NCI-H2107 treated with DMSO at 0.1 percent for 48 hours (cell line): Measurements from ENCODE around the gene RCL1.
"Not testable (repeated sequence)": the region's sequence is repeated elsewhere in the genome, so short reads cannot be mapped to it uniquely, and the experiment has no call there.

Experiments used
- DNase-seq: peaks from one replicate; lab custom pipeline; 2025; ENCODE audit not compliant: unreplicated experiment; lab: John Stamatoyannopoulos, UW

Gene RCL1

GRCh38 chr9:4783191-4783590 lies 9.6 kb upstream of the RCL1 start:
- not testable (repeated sequence) for DNase-seq

DNA sequence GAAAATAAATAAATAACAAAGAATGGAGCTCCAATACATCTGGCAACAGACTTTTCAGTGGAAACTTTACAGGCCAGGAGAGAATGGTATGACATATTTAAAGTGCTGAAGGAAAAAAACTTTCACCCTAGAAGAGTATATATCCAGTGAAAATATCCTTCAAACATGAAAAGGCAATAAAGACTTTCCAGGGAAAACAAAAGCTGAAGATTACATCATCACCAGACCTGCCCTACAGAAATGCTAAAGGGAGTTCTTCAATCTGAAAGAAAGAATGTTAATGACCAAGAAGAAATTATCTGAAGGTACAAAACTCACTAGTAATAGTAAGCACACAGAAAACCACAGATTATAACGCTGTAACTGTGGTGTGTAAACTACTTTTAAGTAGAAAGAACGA lies 8.3 kb upstream of the RCL1 start:
- no peak for DNase-seq

- no peak for DNase-seq
These were observed 6.1 kb upstream of the RCL1 start for GRCh38 chr9:4786599-4786998.

- no peak for DNase-seq
These were observed 4.9 kb upstream of the RCL1 start for GRCh38 chr9:4787876-4788275.

DNA sequence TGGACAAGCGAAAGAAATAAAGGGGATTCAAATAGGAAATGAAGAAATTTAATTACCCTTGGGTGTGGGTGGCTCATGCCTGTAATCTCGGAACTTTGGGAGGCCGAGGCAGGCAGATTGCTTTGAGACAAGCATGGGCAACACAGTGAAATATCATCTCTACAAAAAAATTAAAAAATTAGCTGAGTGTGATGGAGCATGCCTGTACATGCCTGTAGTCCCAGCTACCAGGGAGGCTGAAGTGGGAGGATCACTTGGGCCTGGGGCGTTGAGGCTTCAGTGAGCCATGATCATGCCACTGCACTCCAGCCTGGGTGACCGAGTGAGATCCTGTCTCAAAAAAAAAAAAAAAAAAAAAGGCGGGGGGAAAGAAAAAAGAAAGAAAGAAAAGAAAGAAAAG lies 4.0 kb upstream of the RCL1 start:
- no peak for DNase-seq

DNA sequence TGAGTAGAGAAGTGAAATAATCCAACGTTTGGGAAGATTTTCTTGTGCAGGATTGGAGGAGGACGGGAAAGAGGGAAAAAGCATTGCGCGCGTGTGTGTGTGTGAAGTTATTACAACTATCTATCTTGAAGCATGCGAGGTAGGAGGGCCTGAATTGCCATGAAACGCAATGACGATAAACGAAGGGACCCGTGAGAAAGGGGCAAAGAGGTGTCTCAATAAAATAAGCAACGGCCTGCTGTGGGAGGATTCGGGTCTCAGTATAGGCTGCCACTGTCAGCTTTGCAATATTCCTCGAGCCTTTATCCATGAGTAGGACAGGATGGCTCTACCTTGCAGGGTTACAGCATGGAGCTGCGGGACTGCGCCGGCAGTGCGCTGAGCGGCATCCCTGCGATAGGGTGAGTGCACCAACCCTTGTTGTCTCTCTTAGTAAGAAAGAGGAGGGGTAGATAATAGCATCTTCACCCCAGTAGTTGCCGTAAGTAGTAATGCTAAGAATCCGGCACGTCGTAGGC lies 631 bp upstream of the RCL1 start:
- no peak for DNase-seq

DNA sequence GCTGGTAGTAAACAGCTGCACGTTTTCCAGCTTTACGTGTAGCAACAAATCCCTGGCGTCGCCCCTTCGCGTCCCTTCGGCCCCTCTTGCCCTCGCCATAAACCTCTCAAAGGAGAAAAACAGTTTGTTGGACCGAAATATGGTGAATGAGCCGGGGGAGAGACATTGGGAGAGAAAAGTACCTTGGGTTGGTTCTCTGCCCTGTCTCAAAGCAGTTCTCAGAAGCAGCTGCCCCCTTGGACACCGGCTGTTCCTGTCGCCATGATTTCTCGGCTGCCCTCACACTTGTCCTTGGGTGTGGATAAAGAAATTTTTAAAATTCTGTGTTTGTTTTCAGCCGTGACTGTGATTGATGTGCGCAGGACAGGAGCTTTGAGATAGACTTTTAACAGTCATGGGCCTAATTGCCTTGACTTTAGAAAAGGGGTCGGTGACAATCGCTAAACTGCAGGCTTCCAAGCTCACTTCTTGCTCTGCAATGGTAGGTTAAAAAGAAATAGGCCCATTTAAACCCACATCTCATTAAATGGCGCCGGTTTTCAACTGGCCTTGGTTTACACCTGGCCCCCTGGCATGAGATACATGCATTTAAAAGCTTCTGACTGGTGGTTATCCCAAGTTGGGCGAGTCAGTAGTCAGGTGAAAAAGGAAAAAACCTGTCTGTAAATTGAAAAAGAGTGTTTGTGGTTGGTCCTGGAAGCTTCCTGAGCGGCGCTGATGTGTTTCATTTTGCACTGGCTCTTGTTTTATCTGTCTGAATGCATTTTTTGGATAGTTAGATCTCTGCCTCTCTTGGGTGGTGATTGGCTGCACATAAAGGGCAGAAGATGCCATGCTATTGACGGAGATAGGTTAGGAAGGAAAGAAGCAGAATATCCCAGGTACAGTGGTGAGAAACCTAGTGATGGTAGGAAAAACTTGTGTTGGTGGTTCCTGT lies 983 bp downstream of the RCL1 start:
- no peak for DNase-seq

DNA sequence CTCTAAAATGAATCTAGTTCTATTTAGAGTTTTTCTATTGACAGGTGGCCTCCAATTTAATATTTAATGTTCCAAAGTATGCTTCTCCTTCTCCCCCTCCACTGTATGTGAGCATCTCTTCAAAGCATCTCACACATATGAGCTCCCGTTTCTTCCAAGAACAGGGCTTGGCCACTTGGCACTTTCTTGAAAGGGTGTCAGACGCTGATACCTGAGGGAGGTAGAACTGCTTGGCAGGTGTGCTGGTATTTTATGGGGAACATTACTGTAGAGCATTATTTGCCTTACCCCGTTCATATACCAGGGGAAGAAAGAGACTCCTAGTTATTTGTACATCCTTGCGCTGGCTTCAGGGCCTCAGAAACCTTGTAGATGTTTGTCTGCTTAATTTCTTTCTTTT lies 1.9 kb downstream of the RCL1 start:
- no peak for DNase-seq

GRCh38 chr9:4795108-4795507 lies 2.4 kb downstream of the RCL1 start:
- not testable (repeated sequence) for DNase-seq

DNA sequence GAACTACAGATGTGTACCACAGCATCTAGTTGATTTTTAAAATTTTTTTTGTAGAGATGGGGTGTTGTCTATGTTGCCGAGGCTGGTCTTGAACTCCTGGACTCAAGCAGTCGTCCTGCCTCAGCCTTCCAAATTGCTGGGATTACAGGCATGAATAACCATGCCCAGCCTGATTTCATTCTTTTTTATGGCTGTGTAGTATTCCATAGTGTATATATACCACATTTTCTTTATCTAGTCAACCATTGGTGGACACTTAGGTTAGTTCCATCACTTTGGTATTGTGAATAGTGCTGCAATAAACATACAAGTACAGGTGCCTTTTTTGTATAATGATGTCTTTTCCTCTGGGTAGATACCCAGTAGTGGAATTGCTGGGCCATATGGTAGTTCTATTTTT lies 3.8 kb downstream of the RCL1 start:
- DNase-seq, result no peak

DNA sequence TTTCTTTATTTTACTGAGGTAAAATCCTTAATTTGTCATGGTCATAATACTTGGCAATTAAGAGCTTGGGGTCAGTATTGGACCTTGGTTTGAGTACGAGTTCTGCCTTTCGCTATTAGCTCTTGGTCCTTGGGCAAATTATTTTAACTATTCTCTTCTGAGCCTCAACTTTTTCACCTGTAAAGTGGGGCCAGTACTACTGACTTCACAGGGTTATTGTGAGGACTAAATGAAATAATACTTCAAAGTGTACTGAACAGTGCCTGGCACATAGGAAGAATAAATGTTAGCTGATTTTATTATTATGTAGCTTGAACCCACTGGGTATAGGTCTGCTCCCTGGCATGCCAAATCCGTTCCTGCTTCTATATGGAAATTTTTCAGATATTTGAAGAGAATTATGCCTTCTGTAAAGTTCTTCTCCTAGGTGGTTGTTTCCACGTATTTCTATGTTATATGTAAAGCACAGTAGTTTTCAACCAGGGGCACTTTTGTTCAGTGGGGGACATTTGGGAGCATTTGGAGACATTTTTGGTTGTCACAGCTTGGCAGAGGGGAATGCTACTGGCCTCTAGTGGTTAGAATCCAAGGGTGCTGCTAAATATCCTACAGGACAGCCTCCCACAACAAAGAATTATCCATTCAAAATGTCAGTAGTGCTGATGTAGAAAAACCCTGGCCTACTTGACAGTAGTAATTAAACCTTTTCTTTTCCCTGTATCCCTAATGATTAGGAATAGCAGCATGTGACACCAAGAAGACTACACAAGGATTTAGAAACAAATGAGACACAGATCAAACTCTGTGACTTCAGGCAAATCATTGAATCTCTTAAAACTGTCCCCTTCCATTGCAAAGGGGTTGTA lies 4.5 kb downstream of the RCL1 start:
- DNase-seq, result peak; percentile 21

DNA sequence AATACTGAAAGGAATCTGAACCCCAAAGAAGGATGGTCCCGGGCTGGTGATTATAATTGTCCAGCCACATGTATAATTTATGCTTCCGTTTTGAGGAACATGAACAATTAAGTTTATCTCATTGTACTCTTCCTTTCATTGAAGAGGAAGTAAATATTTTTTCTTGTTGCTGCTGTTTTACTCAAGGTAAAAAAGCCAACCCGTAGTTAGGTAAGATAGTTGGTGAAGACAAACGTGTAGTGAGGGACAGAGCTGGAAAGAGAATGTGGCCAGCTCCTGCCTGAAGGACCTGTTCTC lies 5.1 kb downstream of the RCL1 start:
- DNase-seq, result no peak

DNA sequence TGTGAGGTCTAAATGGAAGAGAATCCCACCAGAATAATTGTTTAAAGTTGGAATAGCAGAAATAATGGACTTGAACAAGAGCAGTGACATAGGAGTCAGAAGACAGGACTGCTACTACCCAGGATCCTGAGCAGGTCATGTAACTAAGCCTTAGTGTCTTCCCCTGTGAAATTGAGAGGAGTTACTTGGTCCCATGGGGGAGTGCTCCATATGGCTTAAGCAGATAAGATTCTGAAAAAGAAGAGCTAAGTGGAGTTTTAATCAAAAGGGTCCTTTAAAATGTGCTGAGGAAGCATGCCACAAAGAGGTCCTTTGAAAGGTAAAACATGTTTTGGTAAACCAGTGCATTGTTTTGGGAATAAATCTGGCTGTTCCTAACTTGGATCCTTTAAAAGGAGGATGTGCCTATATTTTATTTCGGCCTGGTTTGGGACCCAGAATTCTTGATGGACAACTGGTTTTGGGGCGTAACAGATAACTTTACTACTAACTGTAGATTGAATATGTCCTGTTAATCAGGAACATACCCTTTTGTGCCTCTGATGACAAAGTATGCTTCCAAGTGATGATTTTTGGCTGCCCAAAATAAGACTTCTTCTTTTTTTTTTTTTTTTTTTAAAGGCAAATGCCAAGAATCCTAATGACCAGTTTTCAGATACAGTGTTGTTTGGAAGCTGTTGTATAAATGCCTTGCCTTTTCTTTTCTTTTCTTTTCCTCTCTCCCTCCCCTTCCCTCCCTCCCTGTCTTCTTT lies 5.7 kb downstream of the RCL1 start:
- no peak for DNase-seq

GRCh38 chr9:4799033-4799430 lies 6.3 kb downstream of the RCL1 start:
- DNase-seq, result no peak

DNA sequence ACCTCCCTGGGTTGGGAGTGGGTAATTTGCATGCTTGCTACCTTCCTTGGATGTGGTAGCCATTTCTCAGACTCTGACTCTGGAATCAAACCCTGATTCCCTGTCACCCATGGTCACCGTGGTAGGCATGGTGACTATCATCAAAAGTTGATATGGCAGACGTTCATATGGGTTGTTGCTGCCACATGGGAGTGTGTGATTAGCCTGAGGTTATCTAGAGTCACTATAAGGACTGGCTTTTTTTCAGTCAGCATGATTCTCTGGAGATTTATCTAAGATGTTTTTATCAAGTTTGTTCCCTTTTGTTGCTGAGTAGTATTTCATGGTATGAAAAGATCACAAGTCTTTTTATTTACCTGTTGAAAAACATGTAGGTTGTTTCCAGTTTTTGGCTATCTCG lies 7.0 kb downstream of the RCL1 start:
- DNase-seq, result no peak

- no peak for DNase-seq
These were observed 8.4 kb downstream of the RCL1 start for GRCh38 chr9:4801156-4801555.

GRCh38 chr9:4803670-4804530 lies 11.2 kb downstream of the RCL1 start:
- no peak for DNase-seq

- DNase-seq, result no peak
These were observed 11.8 kb downstream of the RCL1 start for GRCh38 chr9:4804531-4805016.

- DNase-seq, result no peak
These were observed 12.6 kb downstream of the RCL1 start for GRCh38 chr9:4805191-4805918.

- DNase-seq, result no peak
These were observed 17.8 kb downstream of the RCL1 start for GRCh38 chr9:4810565-4810964.
